GM23248 (cell line): Measurements from ENCODE around the gene KRT2.

Experiments used
- EZH2 ChIP-seq: fragments of 200-600 bp; sonication (generic); IDR thresholded peaks from 2 replicates; pipeline ENCODE4 v1.6.1; 2018; ENCODE audit warnings: antibody characterized with exemption, mild to moderate bottlenecking; ENCODE audit not compliant: insufficient read depth, poor library complexity, severe bottlenecking
- EZH2phosphoT487 ChIP-seq: fragments of 200-600 bp; sonication (generic); IDR thresholded peaks from 2 replicates; pipeline ENCODE4 v1.6.1; 2018; ENCODE audit warnings: antibody characterized with exemption, moderate library complexity, mild to moderate bottlenecking, low read depth; ENCODE audit not compliant: insufficient read depth

GRCh38 chr12:52631264-52631663, 20.7 kb downstream of the KRT2 start:
- TF ChIP-seq EZH2 = no peak
- TF ChIP-seq EZH2phosphoT487 = no peak
